ENCODE results near the gene EXOSC9.

GRCh38 chr4:121851354-121851753 lies 50.2 kb downstream of the EXOSC9 start:
- no peak for TF ChIP-seq HDAC6 (IDR thresholded peaks at IDR 0.05; ENCODE audit: low read depth, low read length)
- TF ChIP-seq JUND (IDR thresholded peaks at IDR 0.05; ENCODE audit: low read length): no peak
- TF ChIP-seq USF2 (IDR thresholded peaks at IDR 0.05; ENCODE audit: low read length): no peak
- no peak for TF ChIP-seq MAX (IDR thresholded peaks at IDR 0.05)
- TF ChIP-seq ATF2 (IDR thresholded peaks at IDR 0.05; ENCODE audit: low read length): no peak

All from H1 (cell line).